HepG2 (cell line): Measurements from ENCODE around the gene FAM53B. TPM values are rescaled to one million over a fixed set of nuclear protein-coding genes. Genes with fewer than 3 reads are reported as not detected.

Source experiments
- ATAC-seq: fragments of 200-7000 bp; cut with Tn5 transposase; 3 replicates; pipeline ENCODE4 v1.9.1; 2020; ENCODE audit warnings: mild to moderate bottlenecking, moderate library complexity
- BruUV-seq: library from RNA; stranded (reverse); fragments of 400-500 nt; replicated peaks from 2 replicates; lab custom pipeline; 2021; lab: Mats Ljungman, UMichigan
- CTCF ChIA-PET: fragments of 300-600 bp; formaldehyde crosslinking; extraction: SDS; loops from one replicate; lab custom pipeline; 2021; ENCODE audit warnings: low total read pairs, inconsistent platforms, low intra/inter-chr PET ratio; lab: Yijun Ruan, JAX
- POLR2A ChIA-PET: fragments of 350-600 bp; sonication (Branson Sonifier 250); formaldehyde crosslinking; loops from one replicate; lab custom pipeline; 2020; ENCODE audit warnings: antibody characterized with exemption, inconsistent platforms; lab: Yijun Ruan, JAX
- DNase-seq: peaks from one replicate; pipeline ENCODE4 v3.0.0-alpha.2; 2015; ENCODE audit warnings: low spot score
- FAIRE-seq: peaks from 3 replicates; lab custom pipeline; 2011; peaks lifted over from hg19 to GRCh38; lab: Jason Lieb, UNC
- H2AFZ ChIP-seq: one replicate; pipeline ENCODE4 v1.6.1; 2011; ENCODE audit warnings: low read length, inconsistent platforms
- H3K27ac ChIP-seq: fragments of 300-600 bp; 3 replicates; pipeline ENCODE4 v1.8.0; 2011; ENCODE audit warnings: mixed run types, mild to moderate bottlenecking, mixed read lengths, low read length, inconsistent platforms; ENCODE audit not compliant: insufficient read depth; ENCODE audit errors: extremely low read length
- H3K27me3 ChIP-seq, 2 experiments: fragments of 200-600 bp in 1 of 2; 2 replicates in 1 of 2; 3 replicates in 1 of 2; pipeline versions ENCODE4 v1.6.0 to v1.8.0; 2011; ENCODE audit warnings: low read length in 2 of 2, mild to moderate bottlenecking in 2 of 2, moderate library complexity in 2 of 2, inconsistent platforms in 1 of 2; ENCODE audit not compliant: insufficient read depth in 2 of 2, control insufficient read depth in 1 of 2
- H3K36me3 ChIP-seq, 2 experiments: fragments of 200-600 bp in 1 of 2; replicated peaks in 1 of 2; 2 replicates in 1 of 2; 3 replicates in 1 of 2; pipeline versions ENCODE4 v1.5.1 to v1.8.0; 2011; ENCODE audit warnings: low read length in 2 of 2, inconsistent platforms in 1 of 2; ENCODE audit not compliant: insufficient read depth in 2 of 2, control insufficient read depth in 1 of 2
- H3K4me1 ChIP-seq: 2 replicates; pipeline ENCODE4 v1.5.1; 2012; ENCODE audit warnings: low read length, inconsistent platforms; ENCODE audit not compliant: insufficient read depth
- H3K4me2 ChIP-seq: 2 replicates; pipeline ENCODE4 v1.6.0; 2011; ENCODE audit warnings: low read depth, low read length, inconsistent platforms
- H3K4me3 ChIP-seq, 3 experiments: fragments of 200-600 bp in 1 of 3; sonication (generic), shearing (Covaris generic) in 1 of 3; replicated peaks in 1 of 3; 2 replicates each; pipeline ENCODE4 v1.5.1; 2011 to 2016; ENCODE audit warnings: low read length in 3 of 3, inconsistent platforms in 2 of 3, low read depth in 2 of 3, mild to moderate bottlenecking in 2 of 3, control low read depth in 1 of 3, mixed read lengths in 1 of 3; ENCODE audit not compliant: insufficient read depth in 1 of 3
- H3K79me2 ChIP-seq: one replicate; pipeline ENCODE4 v1.6.1; 2011; ENCODE audit warnings: low read length, inconsistent platforms; ENCODE audit not compliant: insufficient read depth
- H3K9ac ChIP-seq: 2 replicates; pipeline ENCODE4 v1.6.0; 2011; ENCODE audit warnings: mild to moderate bottlenecking, low read depth, low read length, inconsistent platforms; ENCODE audit not compliant: insufficient read depth
- H3K9me3 ChIP-seq: 2 replicates; pipeline ENCODE4 v1.5.1; 2012; ENCODE audit warnings: mild to moderate bottlenecking, low read length
- H4K20me1 ChIP-seq: 2 replicates; pipeline ENCODE4 v1.6.0; 2011; ENCODE audit warnings: inconsistent platforms, mild to moderate bottlenecking, low read length, moderate library complexity; ENCODE audit not compliant: insufficient read depth
- CENPBD1 ChIP-seq: sonication (generic); formaldehyde crosslinking; IDR thresholded peaks from 2 replicates; pipeline ENCODE4 v1.8.0; 2022; ENCODE audit warnings: missing genetic modification reagents, low read depth, mild to moderate bottlenecking, borderline replicate concordance
- EEA1 ChIP-seq: sonication (generic); formaldehyde crosslinking; IDR thresholded peaks from 2 replicates; pipeline ENCODE4 v1.5.1; 2020; ENCODE audit warnings: mild to moderate bottlenecking, missing genetic modification reagents, borderline replicate concordance
- FOXK2 ChIP-seq: fragments of 450-650 bp; IDR thresholded peaks from 2 replicates; pipeline ENCODE4 v1.6.1; 2016
- KMT2B ChIP-seq: IDR thresholded peaks from 2 replicates; pipeline ENCODE4 v1.6.1; 2016; ENCODE audit warnings: missing genetic modification reagents, missing compliant biosample characterization
- MEIS1 ChIP-seq: sonication (generic); formaldehyde crosslinking; IDR thresholded peaks from 2 replicates; pipeline ENCODE4 v1.9.0; 2021; ENCODE audit warnings: mild to moderate bottlenecking, missing genetic modification reagents, moderate library complexity, borderline replicate concordance
- MYC ChIP-seq: sonication (generic); formaldehyde crosslinking; IDR thresholded peaks from 2 replicates; pipeline ENCODE4 v1.9.0; 2021; ENCODE audit warnings: missing genetic modification reagents, borderline replicate concordance
- PRPF4 ChIP-seq: fragments of 200-400 bp; formaldehyde crosslinking; IDR thresholded peaks from 2 replicates; pipeline ENCODE4 v1.6.1; 2016; ENCODE audit warnings: low read length, low read depth; ENCODE audit not compliant: poor library complexity, severe bottlenecking
- SIX4 ChIP-seq: sonication (generic); formaldehyde crosslinking; IDR thresholded peaks from 2 replicates; pipeline ENCODE4 v1.4.0; 2020; ENCODE audit warnings: missing genetic modification reagents
- TRAFD1 ChIP-seq: sonication (generic); formaldehyde crosslinking; IDR thresholded peaks from 2 replicates; pipeline ENCODE4 v1.5.1; 2020; ENCODE audit warnings: missing genetic modification reagents, mild to moderate bottlenecking, borderline replicate concordance
- YEATS4 ChIP-seq: sonication (generic); formaldehyde crosslinking; IDR thresholded peaks from 2 replicates; pipeline ENCODE4 v1.4.0; 2020; ENCODE audit warnings: missing genetic modification reagents, borderline replicate concordance
- YY1 ChIP-seq: IDR thresholded peaks from 2 replicates; pipeline ENCODE4 v1.6.1; 2011; ENCODE audit warnings: low read length, low read depth, moderate library complexity, mild to moderate bottlenecking; ENCODE audit not compliant: insufficient read depth, insufficient replicate concordance
- ZBTB26 ChIP-seq: IDR thresholded peaks from 2 replicates; pipeline ENCODE4 v1.6.1; 2016; ENCODE audit warnings: missing compliant biosample characterization, missing genetic modification reagents, borderline replicate concordance
- ZBTB33 ChIP-seq: sonication (generic); formaldehyde crosslinking; IDR thresholded peaks from 2 replicates; pipeline ENCODE4 v1.4.0; 2020; ENCODE audit warnings: missing genetic modification reagents
- ZNF709 ChIP-seq: sonication (generic); formaldehyde crosslinking; IDR thresholded peaks from 2 replicates; pipeline ENCODE4 v1.5.0; 2020; ENCODE audit warnings: mild to moderate bottlenecking, missing genetic modification reagents
- ZSCAN25 ChIP-seq: sonication (generic); formaldehyde crosslinking; IDR thresholded peaks from 2 replicates; pipeline ENCODE4 v1.8.0; 2022; ENCODE audit warnings: mild to moderate bottlenecking, missing genetic modification reagents
- WGBS: methylation state at CpG from one replicate; pipeline ENCODE4 v1.1.6; 2017; ENCODE audit warnings: low lambda C conversion rate; 5-methylcytosine and 5-hydroxymethylcytosine counted together
- in situ Hi-C: cut with HindIII; loops from 2 replicates; pipeline ENCODE4 v1.10.0; 2017; ENCODE audit warnings: low pct_unique_long_range_greater_than_20kb; ENCODE audit not compliant: extremely low pct_ligation_motif_present
- intact Hi-C: fragments of 100-400 bp; cut with micrococcal nuclease; formaldehyde crosslinking; loops from one replicate; pipeline ENCODE4 v1.10.0; 2022; ENCODE audit not compliant: unreplicated experiment
- polyA plus RNA-seq, 8 experiments: library from polyadenylated mRNA; depleted of rRNA in 3 of 8; stranded (reverse) in 7 of 8; unstranded in 1 of 8; fragments of >200 nt; fragmentation: Illumina TruSeq in 4 of 8; extraction: Trizol in 4 of 8; gene quantifications; 2 replicates each; pipeline versions ENCODE4 v1.2.1 to v1.2.3, GENCODE V29; 2011 to 2016; ENCODE audit warnings: low read depth in 4 of 8, missing spikeins in 1 of 8, mixed read lengths in 1 of 8; ENCODE audit not compliant: insufficient read depth in 1 of 8
- total RNA-seq, 5 experiments: library from RNA; depleted of rRNA; stranded (reverse); fragments of >200 nt; fragmentation: Illumina TruSeq; extraction: Trizol; gene quantifications; 2 replicates each; pipeline ENCODE4 v1.2.3, GENCODE V29; 2016; ENCODE audit warnings: low read depth in 1 of 5

Gene FAM53B
- total and polyA plus RNA-seq, 2 of the 13 experiments (the other 11 are each of a cell fraction or from before 2014, with no cell fraction given): 6.4 to 19.3 TPM

- Histone ChIP-seq H3K4me2 (no peak overlapping the region), H3K36me3 (peaks cover 7 to 11% of the 10 kb centered on the region in 2 experiments; a peak in 4 of 5 replicates), H2AFZ (no peak overlapping the region), H3K9ac (no peak overlapping the region), H4K20me1 (no peaks in the 10 kb centered on the region), H3K27ac (no peak overlapping the region), H3K9me3 (no peaks in the 10 kb centered on the region), H3K4me1 (no peaks in the 10 kb centered on the region), H3K27me3 (no peaks in the 10 kb centered on the region), H3K4me3 (no peak overlapping the region), H3K79me2 (no peaks in the 10 kb centered on the region)
- intact Hi-C loops: no loop called here
- ChIA-PET CTCF (no interaction called here), POLR2A (no interaction called here)
- DNase-seq (no peak), FAIRE-seq (no peak), ATAC-seq (no peak)
- in situ Hi-C loops: no loop called here
- 93% methylated on average over 3 of the region's 9 CpGs for WGBS
- no TSS peak for BruUV-seq
- no peak for TF ChIP-seq YEATS4
- TF ChIP-seq MYC (CRISPR knock-in tag): no peak
- TF ChIP-seq KMT2B: no peak
- no peak for TF ChIP-seq PRPF4
- TF ChIP-seq ZNF709 (CRISPR knock-in tag): no peak
- no peak for TF ChIP-seq CENPBD1 (CRISPR knock-in tag)
- TF ChIP-seq EEA1: no peak
- no peak for TF ChIP-seq SIX4 (CRISPR knock-in tag)
- TF ChIP-seq FOXK2: no peak
- no peak for TF ChIP-seq ZSCAN25
- no peak for TF ChIP-seq ZBTB26
- no peak for TF ChIP-seq TRAFD1 (CRISPR knock-in tag)
- no peak for TF ChIP-seq ZBTB33 (CRISPR knock-in tag)
- TF ChIP-seq MEIS1 (CRISPR knock-in tag): no peak
- TF ChIP-seq YY1: no peak
Observed at GRCh38 chr10:124624466-124624865, 119.7 kb downstream of the FAM53B start.
